Measurements from ENCODE around the gene THAP7.

- TF ChIP-seq CTCF (IDR thresholded peaks at IDR 0.05) (no peak), EZH2 (IDR thresholded peaks at IDR 0.05; ENCODE audit: borderline replicate concordance, insufficient read depth, low read depth, low read length, poor library complexity, severe bottlenecking) (no peak)
Observed at GRCh38 chr22:20949698-20950183, 52.2 kb downstream of the THAP7 start.
